Measurements from ENCODE around the gene GLO1. TPM values are rescaled to one million over a fixed set of nuclear protein-coding genes. Genes with fewer than 3 reads are reported as not detected.

The GLO1 gene
- polyA plus RNA-seq, 1 donor (not counting 4 experiments of a cell fraction or from before 2014, with no cell fraction given) = 301 TPM

- Histone ChIP-seq H2AFZ (ENCODE audit: control insufficient read depth, low read length) (no peak overlapping the region), H3K4me2 (ENCODE audit: control insufficient read depth, extremely low read depth, insufficient read depth, low read depth, low read length) (no peak overlapping the region), H3K27ac (ENCODE audit: control insufficient read depth, insufficient read depth, low read length) (no peak overlapping the region), H3K36me3 (ENCODE audit: control insufficient read depth in 2 of 2, extremely low read depth in 1 of 2, insufficient read depth in 2 of 2, low read length in 2 of 2) (no peaks in the 10 kb centered on the region), H3K4me3 (ENCODE audit: control insufficient read depth in 2 of 3, extremely low read depth in 1 of 3, insufficient read depth in 2 of 3, low read depth in 1 of 3, low read length in 3 of 3) (no peak overlapping the region), H3K79me2 (ENCODE audit: control insufficient read depth, insufficient read depth, low read length) (no peaks in the 10 kb centered on the region), H3K9me3 (ENCODE audit: control insufficient read depth, low read depth, low read length) (no peaks in the 10 kb centered on the region), H3K9me1 (ENCODE audit: control insufficient read depth, extremely low read depth, insufficient read depth, low read length) (no peaks in the 10 kb centered on the region), H3K9ac (ENCODE audit: control insufficient read depth, extremely low read depth, insufficient read depth, low read length) (no peak overlapping the region), H3K27me3 (ENCODE audit: control insufficient read depth, extremely low read depth, insufficient read depth, low read length) (no peaks in the 10 kb centered on the region), H4K20me1 (ENCODE audit: control insufficient read depth, extremely low read depth, insufficient read depth, low read length) (no peaks in the 10 kb centered on the region), H3K4me1 (ENCODE audit: control insufficient read depth, extremely low read depth, insufficient read depth, low read length) (no peaks in the 10 kb centered on the region)
- DNase-seq (ENCODE audit: low read depth, low spot score) (no peak), FAIRE-seq (peak; percentile 41)
- dilution Hi-C loops (cut with MboI; ENCODE audit: extremely low pct_ligation_motif_present, low sequenced_read_pairs) = no loop called here
- TF ChIP-seq EZH2 (IDR thresholded peaks at IDR 0.05; ENCODE audit: low read length) (no peak), CTCF (optimal IDR thresholded peaks at IDR 0.05 in 1 of 3, IDR thresholded peaks at IDR 0.05 in 1 of 3, conservative IDR thresholded peaks at IDR 0.05 in 1 of 3; ENCODE audit: extremely low read depth in 1 of 3, insufficient read depth in 2 of 3, low read length in 3 of 3) (no peak)
Measured at GRCh38 chr6:38654263-38654662, 48.7 kb downstream of the GLO1 start.

DNA sequence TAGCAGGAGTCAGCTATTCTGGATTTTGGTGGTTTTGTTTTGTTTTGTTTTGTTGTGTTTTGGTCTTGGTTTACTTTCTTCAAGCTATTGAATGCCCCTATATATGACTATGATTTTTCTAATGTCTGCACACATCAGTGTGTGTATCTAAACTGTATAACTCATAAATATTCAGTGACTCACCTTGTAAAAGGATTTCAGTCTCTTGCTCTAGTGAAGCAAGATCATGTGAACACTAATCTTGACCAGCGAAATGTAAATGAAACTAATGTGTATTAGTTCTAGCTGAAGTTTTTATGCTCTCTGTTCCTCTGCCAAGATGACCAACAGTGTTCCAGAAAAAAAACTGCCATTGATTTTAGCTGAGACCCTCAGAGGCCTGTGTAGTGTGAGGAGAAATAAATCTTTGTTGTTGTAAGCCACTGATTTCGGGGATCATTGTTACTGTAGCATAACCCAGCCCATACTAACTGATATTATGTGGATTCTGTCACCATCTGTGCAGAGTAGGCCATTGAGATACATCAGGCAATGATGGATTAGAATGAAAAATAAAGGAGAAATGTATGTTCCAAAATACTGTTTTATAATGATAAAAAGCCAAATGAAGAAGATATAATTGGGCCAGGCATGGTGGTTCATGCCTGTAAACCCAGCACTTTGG is 51.7 kb downstream of the GLO1 start:
- H3K79me2 ChIP-seq (ENCODE audit: control insufficient read depth, insufficient read depth, low read length) = no peaks in the 10 kb centered on the region
- TF ChIP-seq EZH2 (IDR thresholded peaks at IDR 0.05; ENCODE audit: low read length) = no peak
- no peak for TF ChIP-seq CTCF (optimal IDR thresholded peaks at IDR 0.05 in 1 of 3, IDR thresholded peaks at IDR 0.05 in 1 of 3, conservative IDR thresholded peaks at IDR 0.05 in 1 of 3; ENCODE audit: extremely low read depth in 1 of 3, insufficient read depth in 2 of 3, low read length in 3 of 3)
- no peaks in the 10 kb centered on the region for H4K20me1 ChIP-seq (ENCODE audit: control insufficient read depth, extremely low read depth, insufficient read depth, low read length)
- H2AFZ ChIP-seq (ENCODE audit: control insufficient read depth, low read length) = no peak overlapping the region
- H3K4me2 ChIP-seq (ENCODE audit: control insufficient read depth, extremely low read depth, insufficient read depth, low read depth, low read length) = no peak overlapping the region
- no peaks in the 10 kb centered on the region for H3K9me3 ChIP-seq (ENCODE audit: control insufficient read depth, low read depth, low read length)
- H3K4me1 ChIP-seq (ENCODE audit: control insufficient read depth, extremely low read depth, insufficient read depth, low read length) = no peaks in the 10 kb centered on the region
- no peak for DNase-seq (ENCODE audit: low read depth, low spot score)
- no peak overlapping the region for H3K9ac ChIP-seq (ENCODE audit: control insufficient read depth, extremely low read depth, insufficient read depth, low read length)
- H3K36me3 ChIP-seq (ENCODE audit: control insufficient read depth in 2 of 2, extremely low read depth in 1 of 2, insufficient read depth in 2 of 2, low read length in 2 of 2) = no peaks in the 10 kb centered on the region
- H3K4me3 ChIP-seq (ENCODE audit: control insufficient read depth in 2 of 3, extremely low read depth in 1 of 3, insufficient read depth in 2 of 3, low read depth in 1 of 3, low read length in 3 of 3) = no peak overlapping the region
- H3K27me3 ChIP-seq (ENCODE audit: control insufficient read depth, extremely low read depth, insufficient read depth, low read length) = no peaks in the 10 kb centered on the region
- FAIRE-seq = no peak
- H3K27ac ChIP-seq (ENCODE audit: control insufficient read depth, insufficient read depth, low read length) = no peak overlapping the region
- H3K9me1 ChIP-seq (ENCODE audit: control insufficient read depth, extremely low read depth, insufficient read depth, low read length) = no peaks in the 10 kb centered on the region
- dilution Hi-C loops (cut with MboI; ENCODE audit: extremely low pct_ligation_motif_present, low sequenced_read_pairs) = no loop called here
